ENCODE results near the gene HS3ST4.

DNA sequence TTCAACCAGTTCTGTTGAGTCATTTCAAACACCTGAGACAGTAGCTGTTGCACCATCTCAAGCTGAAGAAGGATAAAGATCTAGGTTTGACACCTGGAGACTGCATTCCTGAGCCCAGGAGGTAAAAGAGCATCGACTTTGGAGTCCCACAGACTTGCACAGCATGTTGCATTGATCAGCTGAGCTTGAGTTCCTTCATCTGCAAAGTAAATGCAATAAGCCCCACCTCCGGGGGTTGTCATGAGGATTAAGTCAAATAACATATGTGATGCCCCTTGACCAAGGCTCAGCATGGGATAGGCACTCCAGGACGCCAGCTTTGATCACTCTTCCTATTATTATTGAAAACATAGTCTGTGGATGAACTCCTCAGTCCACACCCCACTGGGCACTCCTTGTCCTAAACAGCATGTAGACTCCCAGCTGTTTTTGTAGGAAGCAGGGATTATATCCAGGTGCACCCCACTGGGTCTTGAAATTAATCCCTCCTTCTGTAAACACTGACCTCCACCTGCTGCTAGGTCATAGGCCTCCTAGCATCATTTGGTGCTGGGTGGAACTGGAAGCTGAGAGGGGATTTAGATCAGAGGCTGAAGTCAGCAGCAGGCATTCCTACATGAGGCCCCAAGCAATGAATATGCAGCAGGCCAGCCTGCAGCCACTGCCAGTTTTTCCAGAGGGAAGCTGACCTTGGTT, 259.0 kb downstream of the HS3ST4 start:
- TF ChIP-seq, protein P1, sequence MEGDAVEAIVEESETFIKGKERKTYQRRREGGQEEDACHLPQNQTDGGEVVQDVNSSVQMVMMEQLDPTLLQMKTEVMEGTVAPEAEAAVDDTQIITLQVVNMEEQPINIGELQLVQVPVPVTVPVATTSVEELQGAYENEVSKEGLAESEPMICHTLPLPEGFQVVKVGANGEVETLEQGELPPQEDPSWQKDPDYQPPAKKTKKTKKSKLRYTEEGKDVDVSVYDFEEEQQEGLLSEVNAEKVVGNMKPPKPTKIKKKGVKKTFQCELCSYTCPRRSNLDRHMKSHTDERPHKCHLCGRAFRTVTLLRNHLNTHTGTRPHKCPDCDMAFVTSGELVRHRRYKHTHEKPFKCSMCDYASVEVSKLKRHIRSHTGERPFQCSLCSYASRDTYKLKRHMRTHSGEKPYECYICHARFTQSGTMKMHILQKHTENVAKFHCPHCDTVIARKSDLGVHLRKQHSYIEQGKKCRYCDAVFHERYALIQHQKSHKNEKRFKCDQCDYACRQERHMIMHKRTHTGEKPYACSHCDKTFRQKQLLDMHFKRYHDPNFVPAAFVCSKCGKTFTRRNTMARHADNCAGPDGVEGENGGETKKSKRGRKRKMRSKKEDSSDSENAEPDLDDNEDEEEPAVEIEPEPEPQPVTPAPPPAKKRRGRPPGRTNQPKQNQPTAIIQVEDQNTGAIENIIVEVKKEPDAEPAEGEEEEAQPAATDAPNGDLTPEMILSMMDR (IDR thresholded peaks at IDR 0.05), result no peak
- TF ChIP-seq POLR2A (IDR thresholded peaks at IDR 0.05), result no peak

All from thyroid gland (tissue), 4 donors.